Peyer's patch (tissue), 4 donors: ENCODE measurements around the gene PSIP1.

Source experiments
- CTCF ChIP-seq, 6 experiments: fragments of 450-650 bp in 4 of 6; fragments of 200-600 bp in 2 of 6; sonication (generic) in 1 of 6; IDR thresholded peaks; one replicate each; pipeline ENCODE4 v1.5.1; 2017 to 2019; ENCODE audit warnings: antibody characterized with exemption in 6 of 6, mild to moderate bottlenecking in 3 of 6, moderate library complexity in 1 of 6
- POLR2A ChIP-seq, 2 donors: fragments of 450-650 bp; IDR thresholded peaks; one replicate each; pipeline ENCODE4 v1.5.1; 2017; ENCODE audit warnings: antibody characterized with exemption in 2 of 2, mild to moderate bottlenecking in 2 of 2, moderate library complexity in 2 of 2

- TF ChIP-seq POLR2A (IDR thresholded peaks at IDR 0.05), result no peak
- TF ChIP-seq CTCF (IDR thresholded peaks at IDR 0.05), result no peak
These were observed 9.0 kb downstream of the PSIP1 start for GRCh38 chr9:15501803-15502202.
